Transverse colon (tissue), 4 donors: ENCODE measurements around the gene ITGAE.

Experiments used
- POLR2A ChIP-seq: fragments of 450-650 bp; IDR thresholded peaks from one replicate; pipeline ENCODE4 v1.6.1; 2016; ENCODE audit warnings: antibody characterized with exemption, mild to moderate bottlenecking, moderate library complexity
- POLR2AphosphoS5 ChIP-seq, 3 donors: sonication (generic); formaldehyde crosslinking; IDR thresholded peaks; one replicate each; pipeline ENCODE4 v1.6.1; 2016; ENCODE audit warnings: antibody characterized with exemption in 3 of 3
- TF ChIP-seq, protein P1 (sequence below), 5 experiments: fragments of 200-600 bp in 3 of 5; fragments of 450-650 bp in 2 of 5; sonication (generic) in 3 of 5; IDR thresholded peaks; 1 replicate in 2 of 5; 2 replicates in 3 of 5; pipeline ENCODE4 v1.5.1; 2016 to 2017; ENCODE audit warnings: antibody characterized with exemption in 5 of 5, inconsistent platforms in 3 of 5, mild to moderate bottlenecking in 2 of 5, moderate library complexity in 1 of 5

DNA sequence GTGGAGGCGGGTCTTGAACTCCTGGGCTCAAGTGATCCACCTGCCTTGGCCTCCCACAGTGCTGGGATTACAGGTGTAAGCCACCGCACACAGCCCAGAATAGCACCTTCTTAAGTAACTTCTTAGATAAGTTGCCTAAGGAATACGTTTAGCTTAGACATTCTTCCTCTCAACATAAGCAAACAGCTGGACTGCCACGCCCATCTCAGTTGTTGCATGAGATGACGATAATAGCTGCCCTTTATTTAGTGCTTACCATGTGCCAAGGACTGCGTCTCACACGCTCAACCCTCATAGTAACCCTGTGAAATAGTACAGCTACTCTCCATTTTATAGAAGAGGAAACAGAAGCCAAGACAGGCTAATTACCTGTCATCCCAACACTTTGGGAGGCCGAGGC lies 65.5 kb downstream of the ITGAE start:
- TF ChIP-seq, protein P1, sequence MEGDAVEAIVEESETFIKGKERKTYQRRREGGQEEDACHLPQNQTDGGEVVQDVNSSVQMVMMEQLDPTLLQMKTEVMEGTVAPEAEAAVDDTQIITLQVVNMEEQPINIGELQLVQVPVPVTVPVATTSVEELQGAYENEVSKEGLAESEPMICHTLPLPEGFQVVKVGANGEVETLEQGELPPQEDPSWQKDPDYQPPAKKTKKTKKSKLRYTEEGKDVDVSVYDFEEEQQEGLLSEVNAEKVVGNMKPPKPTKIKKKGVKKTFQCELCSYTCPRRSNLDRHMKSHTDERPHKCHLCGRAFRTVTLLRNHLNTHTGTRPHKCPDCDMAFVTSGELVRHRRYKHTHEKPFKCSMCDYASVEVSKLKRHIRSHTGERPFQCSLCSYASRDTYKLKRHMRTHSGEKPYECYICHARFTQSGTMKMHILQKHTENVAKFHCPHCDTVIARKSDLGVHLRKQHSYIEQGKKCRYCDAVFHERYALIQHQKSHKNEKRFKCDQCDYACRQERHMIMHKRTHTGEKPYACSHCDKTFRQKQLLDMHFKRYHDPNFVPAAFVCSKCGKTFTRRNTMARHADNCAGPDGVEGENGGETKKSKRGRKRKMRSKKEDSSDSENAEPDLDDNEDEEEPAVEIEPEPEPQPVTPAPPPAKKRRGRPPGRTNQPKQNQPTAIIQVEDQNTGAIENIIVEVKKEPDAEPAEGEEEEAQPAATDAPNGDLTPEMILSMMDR (IDR thresholded peaks at IDR 0.05) = no peak
- TF ChIP-seq POLR2AphosphoS5 (IDR thresholded peaks at IDR 0.05) (no peak), POLR2A (no peak)
